ENCODE measurements around the gene MON1A.

MON1A gene

GRCh38 chr3:49867400-49867799, 62.2 kb downstream of the MON1A start:
- no peak for TF ChIP-seq ZNF274 (IDR thresholded peaks at IDR 0.05; ENCODE audit: low read depth, low read length)
- no peak overlapping the region for H3K4me3 ChIP-seq (ENCODE audit: low read length)

- TF ChIP-seq ZNF274 (IDR thresholded peaks at IDR 0.05; ENCODE audit: low read depth, low read length): no peak
- H3K4me3 ChIP-seq (ENCODE audit: low read length): no peak overlapping the region
Measured at GRCh38 chr3:49865198-49865784, 64.3 kb downstream of the MON1A start.

DNA sequence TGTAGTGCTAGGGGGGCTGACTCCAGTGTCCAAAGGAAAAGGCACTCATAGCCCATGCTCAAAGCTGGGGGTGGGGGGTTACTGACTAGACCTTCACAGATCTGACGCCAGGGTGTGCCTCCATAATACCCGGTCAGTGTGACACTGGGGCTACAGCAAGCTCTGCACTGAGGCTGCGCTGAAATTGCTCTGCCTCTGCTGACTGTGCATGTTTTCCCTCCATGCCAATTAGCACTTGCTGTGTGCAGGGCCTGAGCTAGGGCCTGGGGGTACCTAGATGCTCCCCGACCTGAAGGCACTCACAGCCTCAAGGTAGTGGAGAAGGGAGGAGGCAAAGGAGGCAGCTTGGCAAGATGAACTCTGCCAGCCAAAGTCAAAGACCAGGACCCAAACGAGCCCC, 65.1 kb downstream of the MON1A start:
- no peak overlapping the region for H3K4me3 ChIP-seq (ENCODE audit: low read length)
- TF ChIP-seq ZNF274 (IDR thresholded peaks at IDR 0.05; ENCODE audit: low read depth, low read length): no peak

DNA sequence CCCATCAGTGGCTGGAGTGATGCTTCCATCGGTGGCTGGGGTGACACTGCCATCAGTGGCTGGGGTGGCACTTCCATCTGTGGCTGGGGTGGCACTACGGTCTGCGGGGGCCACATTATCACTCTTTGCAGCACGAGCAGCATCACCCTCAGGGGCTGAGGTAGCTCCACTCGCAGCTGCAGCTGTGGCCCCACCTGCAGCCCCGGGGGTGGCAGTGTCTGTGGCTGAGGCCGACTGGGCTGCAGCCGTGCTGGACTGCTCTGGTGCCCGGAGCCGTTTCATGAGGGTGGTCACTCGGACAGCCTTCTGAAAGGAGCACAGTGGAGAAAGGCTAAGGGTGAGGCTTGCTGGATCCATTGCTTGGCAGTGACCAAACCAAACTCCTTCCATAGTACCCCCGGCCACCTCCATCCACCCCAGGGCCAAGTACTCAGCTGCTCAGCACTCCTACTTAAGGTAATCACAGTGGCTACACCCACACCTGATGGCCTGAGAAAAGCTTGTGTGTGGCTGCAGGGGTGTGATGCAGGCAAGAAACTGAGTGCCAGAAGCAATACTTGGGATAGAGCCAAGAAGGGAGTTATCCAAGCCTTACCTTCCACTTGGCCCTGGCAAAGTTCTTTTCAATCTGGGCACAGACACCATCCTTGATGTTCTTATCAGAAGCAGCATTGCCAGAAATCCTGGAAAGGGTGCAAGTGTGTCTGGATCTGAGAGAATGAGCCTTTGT, 69.9 kb downstream of the MON1A start:
- H3K4me3 ChIP-seq (ENCODE audit: low read length): no peak overlapping the region
- TF ChIP-seq ZNF274 (IDR thresholded peaks at IDR 0.05; ENCODE audit: low read depth, low read length): no peak
